SK-N-SH treated with all-trans-retinoic acid at 6 μM for 48 hours (cell line): ENCODE results near the gene CD3D.

Source experiments
- ATAC-seq: fragments of 200-7000 bp; cut with Tn5 transposase; 3 replicates; pipeline ENCODE4 v1.9.1; 2020; ENCODE audit warnings: mild to moderate bottlenecking, moderate library complexity
- ARNTL ChIP-seq: fragments of 450-650 bp; formaldehyde crosslinking; IDR thresholded peaks from 2 replicates; pipeline ENCODE4 v1.5.0; 2020; ENCODE audit warnings: low read depth, mild to moderate bottlenecking, moderate library complexity, borderline replicate concordance
- BACH2 ChIP-seq: fragments of 250-450 bp; sonication (Bioruptor Pico); IDR thresholded peaks from 2 replicates; pipeline ENCODE4 v1.9.0; 2021; ENCODE audit warnings: mild to moderate bottlenecking, borderline replicate concordance
- CSRNP3 ChIP-seq: fragments of 250-450 bp; sonication (Bioruptor Pico); IDR thresholded peaks from 2 replicates; pipeline ENCODE4 v1.5.1; 2021; ENCODE audit warnings: mild to moderate bottlenecking, moderate library complexity
- ESRRG ChIP-seq: fragments of 250-450 bp; sonication (Bioruptor Pico); IDR thresholded peaks from 2 replicates; pipeline ENCODE4 v1.6.1; 2021; ENCODE audit warnings: mild to moderate bottlenecking
- GLIS3 ChIP-seq: fragments of 250-450 bp; sonication (Bioruptor Pico); IDR thresholded peaks from 2 replicates; pipeline ENCODE4 v1.5.0; 2020; ENCODE audit warnings: mild to moderate bottlenecking, moderate library complexity
- ISL1 ChIP-seq: fragments of 250-450 bp; sonication (Bioruptor Pico); IDR thresholded peaks from 2 replicates; pipeline ENCODE4 v2.1.2; 2022; ENCODE audit warnings: mild to moderate bottlenecking, moderate library complexity
- PATZ1 ChIP-seq: fragments of 250-450 bp; sonication (Bioruptor Pico); IDR thresholded peaks from 2 replicates; pipeline ENCODE4 v1.8.0; 2020; ENCODE audit warnings: mild to moderate bottlenecking, moderate library complexity, borderline replicate concordance
- POU6F1 ChIP-seq: fragments of 250-450 bp; sonication (Bioruptor Pico); IDR thresholded peaks from 2 replicates; pipeline ENCODE4 v1.8.0; 2021; ENCODE audit warnings: low read depth, mild to moderate bottlenecking, moderate library complexity, borderline replicate concordance
- PPARA ChIP-seq: fragments of 250-450 bp; sonication (Bioruptor Pico); IDR thresholded peaks from 2 replicates; pipeline ENCODE4 v1.5.0; 2020; ENCODE audit warnings: mild to moderate bottlenecking, borderline replicate concordance
- RARB ChIP-seq: fragments of 250-450 bp; sonication (Bioruptor Pico); IDR thresholded peaks from 2 replicates; pipeline ENCODE4 v1.8.0; 2021; ENCODE audit warnings: mild to moderate bottlenecking, moderate library complexity
- TOX ChIP-seq: fragments of 250-450 bp; sonication (Bioruptor Pico); IDR thresholded peaks from 2 replicates; pipeline ENCODE4 v1.8.0; 2021; ENCODE audit warnings: mild to moderate bottlenecking, moderate library complexity, borderline replicate concordance
- TSHZ2 ChIP-seq: fragments of 250-450 bp; sonication (Bioruptor Pico); IDR thresholded peaks from 2 replicates; pipeline ENCODE4 v1.5.0; 2020; ENCODE audit warnings: mild to moderate bottlenecking, moderate library complexity
- ZC3H10 ChIP-seq: fragments of 250-450 bp; sonication (Bioruptor Pico); IDR thresholded peaks from 2 replicates; pipeline ENCODE4 v1.5.1; 2021; ENCODE audit warnings: mild to moderate bottlenecking, moderate library complexity
- ZNF70 ChIP-seq: fragments of 450-650 bp; formaldehyde crosslinking; IDR thresholded peaks from 2 replicates; pipeline ENCODE4 v1.5.0; 2020; ENCODE audit warnings: mild to moderate bottlenecking, moderate library complexity
- TF ChIP-seq, protein P1 (sequence below): fragments of 250-450 bp; sonication (Bioruptor Pico); IDR thresholded peaks from 2 replicates; pipeline ENCODE4 v1.5.1; 2020; ENCODE audit warnings: low read depth, mild to moderate bottlenecking, moderate library complexity

Gene CD3D

GRCh38 chr11:118322721-118323120, 19.8 kb downstream of the CD3D start:
- no peak for ATAC-seq
- TF ChIP-seq RARB (CRISPR knock-in tag) (no peak), ESRRG (no peak), PATZ1 (no peak), CSRNP3 (CRISPR knock-in tag) (no peak)

DNA sequence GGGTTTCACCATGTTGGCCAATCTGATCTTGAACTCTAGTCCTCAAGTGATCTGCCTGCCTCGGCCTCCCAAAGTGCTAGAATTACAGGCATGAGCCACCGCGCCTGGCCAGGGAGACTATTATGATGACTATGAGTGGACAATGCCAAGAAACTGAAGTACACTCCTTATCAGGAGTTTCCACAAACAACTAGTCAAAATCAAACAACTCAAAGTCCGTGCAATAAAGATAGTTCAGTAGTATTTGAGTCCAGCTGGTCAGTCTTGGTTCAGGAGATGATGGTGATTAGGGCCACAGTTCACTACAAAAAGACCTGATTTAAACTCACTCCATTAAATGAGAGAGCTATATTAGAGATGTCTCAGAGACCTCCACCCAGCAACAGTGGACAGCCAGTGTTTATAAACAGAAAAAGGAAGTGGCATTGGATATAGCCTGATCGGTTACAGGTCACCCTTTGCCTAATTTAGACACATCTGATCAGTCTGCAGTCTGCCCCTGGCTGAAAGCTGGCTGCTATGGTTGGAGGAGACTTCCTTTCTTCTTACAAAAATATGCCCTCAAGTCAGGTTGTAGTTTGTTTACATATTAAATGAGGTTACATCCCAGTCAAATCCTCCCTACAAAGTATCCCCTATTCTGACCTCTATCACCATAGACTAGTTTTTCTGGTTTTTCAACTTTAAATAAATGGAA, 21.0 kb downstream of the CD3D start:
- no peak for ATAC-seq
- TF ChIP-seq BACH2 (CRISPR knock-in tag): no peak

DNA sequence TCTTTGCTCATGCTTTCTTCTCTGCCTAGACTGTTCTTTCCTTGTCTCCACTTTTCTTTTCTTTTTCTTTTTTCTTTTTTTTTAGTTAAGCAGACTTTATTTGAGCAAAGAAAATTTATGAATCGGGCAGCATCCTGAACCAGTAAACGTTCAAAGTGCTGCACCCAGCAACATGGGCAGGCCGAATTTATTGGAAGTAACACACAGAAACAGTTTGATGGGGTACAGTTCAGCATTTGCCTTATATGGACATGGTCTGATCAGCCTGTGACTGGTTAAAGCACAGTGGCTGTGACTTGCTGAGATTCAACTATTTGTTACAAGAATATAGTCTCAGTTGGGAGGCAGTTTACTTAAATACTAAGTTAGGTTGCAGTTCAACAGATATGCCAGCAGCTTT, 22.0 kb downstream of the CD3D start:
- TF ChIP-seq TSHZ2 (CRISPR knock-in tag) (no peak), RARB (CRISPR knock-in tag) (no peak), TOX (CRISPR knock-in tag) (no peak)
- ATAC-seq: no peak

- ATAC-seq: no peak
- TF ChIP-seq ZNF70 (CRISPR knock-in tag) (no peak), ARNTL (CRISPR knock-in tag) (no peak), POU6F1 (CRISPR knock-in tag) (no peak)
Observed at GRCh38 chr11:118319337-118319707, 23.2 kb downstream of the CD3D start.

GRCh38 chr11:118318581-118319336, 23.7 kb downstream of the CD3D start:
- no peak for ATAC-seq
- TF ChIP-seq GLIS3 (CRISPR knock-in tag) (no peak), BACH2 (CRISPR knock-in tag) (no peak), TSHZ2 (CRISPR knock-in tag) (no peak), RARB (CRISPR knock-in tag) (no peak), PPARA (CRISPR knock-in tag) (no peak), ARNTL (CRISPR knock-in tag) (no peak), ZC3H10 (no peak), POU6F1 (CRISPR knock-in tag) (no peak), ISL1 (CRISPR knock-in tag) (no peak), PATZ1 (no peak)
- TF ChIP-seq, protein P1, sequence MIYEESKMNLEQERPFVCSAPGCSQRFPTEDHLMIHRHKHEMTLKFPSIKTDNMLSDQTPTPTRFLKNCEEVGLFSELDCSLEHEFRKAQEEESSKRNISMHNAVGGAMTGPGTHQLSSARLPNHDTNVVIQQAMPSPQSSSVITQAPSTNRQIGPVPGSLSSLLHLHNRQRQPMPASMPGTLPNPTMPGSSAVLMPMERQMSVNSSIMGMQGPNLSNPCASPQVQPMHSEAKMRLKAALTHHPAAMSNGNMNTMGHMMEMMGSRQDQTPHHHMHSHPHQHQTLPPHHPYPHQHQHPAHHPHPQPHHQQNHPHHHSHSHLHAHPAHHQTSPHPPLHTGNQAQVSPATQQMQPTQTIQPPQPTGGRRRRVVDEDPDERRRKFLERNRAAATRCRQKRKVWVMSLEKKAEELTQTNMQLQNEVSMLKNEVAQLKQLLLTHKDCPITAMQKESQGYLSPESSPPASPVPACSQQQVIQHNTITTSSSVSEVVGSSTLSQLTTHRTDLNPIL: no peak
